ENCODE data around the gene KIF26A. TPM values are rescaled to one million over a fixed set of nuclear protein-coding genes. Genes with fewer than 3 reads are reported as not detected.

The KIF26A gene
- total and polyA plus RNA-seq, 2 of the 4 experiments (the other 2 are of a cell fraction) = not detected

- TF ChIP-seq CEBPB (IDR thresholded peaks at IDR 0.05; ENCODE audit: low read depth, low read length) = no peak
- no peak for TF ChIP-seq MXI1 (IDR thresholded peaks at IDR 0.05; ENCODE audit: borderline replicate concordance, low read depth, low read length)
- TF ChIP-seq ELK1 (IDR thresholded peaks at IDR 0.05; ENCODE audit: borderline replicate concordance, low read depth, low read length) = no peak
These were observed 6.0 kb downstream of the KIF26A start (continued) for GRCh38 chr14:104144453-104144790.

DNA sequence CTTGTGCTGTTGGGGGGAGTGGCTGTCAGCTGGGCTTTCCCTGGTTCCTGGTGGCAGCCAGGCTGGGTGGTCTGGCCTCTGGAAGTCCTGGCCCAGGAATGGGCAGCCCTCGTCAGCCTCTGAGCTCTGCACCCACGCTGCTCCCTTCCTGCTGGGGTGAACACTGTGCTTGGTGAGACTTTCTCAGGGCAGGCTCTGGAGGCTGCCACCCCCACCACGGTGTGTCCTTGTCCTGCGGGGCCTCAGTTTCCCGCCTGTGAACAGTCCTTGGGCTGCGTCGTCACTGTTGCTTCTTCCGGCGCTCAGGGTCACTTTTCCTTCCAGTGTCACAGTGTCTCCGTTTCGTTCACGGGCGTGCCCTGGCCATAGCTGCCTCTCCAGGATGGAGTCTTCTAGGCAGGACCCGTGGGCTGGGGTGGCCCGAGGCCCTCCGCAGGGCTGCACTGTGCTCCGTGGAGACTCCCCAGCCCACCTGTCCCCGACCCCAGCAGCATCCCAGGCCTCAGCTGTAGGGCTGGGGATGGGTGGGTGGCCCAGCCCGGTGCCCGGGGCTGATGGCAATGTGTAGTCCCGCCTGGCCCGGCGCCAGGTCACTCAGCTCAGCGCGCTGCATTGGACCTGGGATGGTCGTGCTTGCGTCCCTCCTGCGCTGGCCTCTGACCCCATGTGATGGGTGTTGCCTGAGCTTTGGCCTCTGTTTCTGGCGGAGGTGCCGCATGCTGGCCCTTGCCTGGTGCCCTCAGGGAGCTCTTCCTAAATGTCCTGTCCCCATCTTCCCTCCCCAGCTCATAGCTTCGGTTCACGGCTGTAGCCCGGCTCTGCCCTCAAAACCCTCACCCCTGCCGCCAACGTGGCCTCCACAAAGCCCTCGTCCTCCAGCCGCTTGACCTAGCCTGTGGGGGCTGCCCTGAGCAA lies 6.8 kb downstream of the KIF26A start:
- H3K4me2 ChIP-seq (ENCODE audit: low read depth, low read length) = no peak overlapping the region
- dilution Hi-C loops (cut with HindIII; ENCODE audit: low sequenced_read_pairs, unreplicated experiment) = no loop called here
- H3K4ac ChIP-seq (ENCODE audit: low read depth, low read length) = no peak overlapping the region
- H3K4me3 ChIP-seq (ENCODE audit: insufficient read depth, low read depth, low read length) = no peak overlapping the region
- H3K27me3 ChIP-seq (ENCODE audit: control insufficient read depth, insufficient read depth, low read length) = peaks cover 5% of the 10 kb centered on the region
- H3K56ac ChIP-seq (ENCODE audit: extremely low read depth, insufficient read depth, low read length) = no peak overlapping the region
- no peak overlapping the region for H2BK15ac ChIP-seq (ENCODE audit: low read depth, low read length)
- no peak overlapping the region for H2BK5ac ChIP-seq (ENCODE audit: low read depth, low read length, poor library complexity, severe bottlenecking)
- H3K27ac ChIP-seq (ENCODE audit: insufficient read depth, low read length) = no peak overlapping the region
- no peak overlapping the region for H3K23ac ChIP-seq (ENCODE audit: low read depth, low read length)
- H3K18ac ChIP-seq (ENCODE audit: low read depth, low read length) = no peak overlapping the region
- BruUV-seq (replicated peaks) = no TSS peak
- intact Hi-C loops (cut with micrococcal nuclease) = no loop called here
- CTCF ChIA-PET = no interaction called here
- H3K79me1 ChIP-seq (ENCODE audit: low read depth in 1 of 2, low read length in 2 of 2) = no peaks in the 10 kb centered on the region
- H2BK20ac ChIP-seq (ENCODE audit: low read depth, low read length) = no peak overlapping the region
- no peak overlapping the region for H3K9ac ChIP-seq (ENCODE audit: low read depth, low read length)
- WGBS, 2 experiments (ENCODE audit: extremely low coverage in 2 of 2, insufficient read length in 1 of 2) = 58% methylated on average over 10 of the region's 37 CpGs; no CpG with 5 or more reads in 1 of the 2 experiments
- no peak overlapping the region for H4K91ac ChIP-seq (ENCODE audit: insufficient read depth, low read depth, low read length)
- no peaks in the 10 kb centered on the region for H3K36me3 ChIP-seq (ENCODE audit: control insufficient read depth, insufficient read depth, low read length)
- H3K9me1 ChIP-seq (ENCODE audit: insufficient read depth, low read length) = no peaks in the 10 kb centered on the region
- ATAC-seq (ENCODE audit: low read depth) = no peak
- in situ Hi-C loops (cut with MboI; ENCODE audit: low sequenced_read_pairs) = no loop called here
- H3K4me1 ChIP-seq (ENCODE audit: control insufficient read depth, insufficient read depth, low read length) = no peaks in the 10 kb centered on the region
- no peaks in the 10 kb centered on the region for H4K20me1 ChIP-seq (ENCODE audit: insufficient read depth, low read length)
- H2BK120ac ChIP-seq (ENCODE audit: low read depth, low read length) = no peak overlapping the region
- no peak for DNase-seq
- no peak overlapping the region for H4K5ac ChIP-seq (ENCODE audit: low read depth, low read length)
- H2AFZ ChIP-seq (replicated peaks; ENCODE audit: low read length, poor library complexity) = no peak overlapping the region
- no peak overlapping the region for H3K14ac ChIP-seq (replicated peaks; ENCODE audit: low read depth, low read length)
- no peaks in the 10 kb centered on the region for H3K9me3 ChIP-seq (ENCODE audit: control insufficient read depth, insufficient read depth, low read length)
- POLR2A ChIA-PET (ENCODE audit: unreplicated experiment) = no interaction called here
- no peak overlapping the region for H2AK9ac ChIP-seq (replicated peaks; ENCODE audit: low read depth, low read length, poor library complexity)
- no peak for TF ChIP-seq NFE2L2 (IDR thresholded peaks at IDR 0.05; ENCODE audit: low read depth, low read length)
- TF ChIP-seq, protein P1, sequence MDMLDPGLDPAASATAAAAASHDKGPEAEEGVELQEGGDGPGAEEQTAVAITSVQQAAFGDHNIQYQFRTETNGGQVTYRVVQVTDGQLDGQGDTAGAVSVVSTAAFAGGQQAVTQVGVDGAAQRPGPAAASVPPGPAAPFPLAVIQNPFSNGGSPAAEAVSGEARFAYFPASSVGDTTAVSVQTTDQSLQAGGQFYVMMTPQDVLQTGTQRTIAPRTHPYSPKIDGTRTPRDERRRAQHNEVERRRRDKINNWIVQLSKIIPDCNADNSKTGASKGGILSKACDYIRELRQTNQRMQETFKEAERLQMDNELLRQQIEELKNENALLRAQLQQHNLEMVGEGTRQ (IDR thresholded peaks at IDR 0.05; ENCODE audit: low read depth, low read length) = no peak
- TF ChIP-seq SMC3 (IDR thresholded peaks at IDR 0.05; ENCODE audit: low read depth, low read length) = no peak
- no peak overlapping the region for H2AK5ac ChIP-seq (ENCODE audit: low read depth, low read length)
- no peak overlapping the region for H4K8ac ChIP-seq (ENCODE audit: low read depth in 2 of 2, low read length in 2 of 2)

Measured in IMR-90 (cell line).